GM18511 (cell line): ENCODE data around the gene SFXN2.
"Not testable (repeated sequence)": the region's sequence is repeated elsewhere in the genome, so short reads cannot be mapped to it uniquely, and the experiment has no call there.

Experiments
- ATAC-seq: cut with Tn5 transposase; IDR thresholded peaks from one replicate; pipeline ENCODE4 v1.9.1; 2021; ENCODE audit warnings: mild to moderate bottlenecking, moderate library complexity; ENCODE audit not compliant: unreplicated experiment

Gene SFXN2

GRCh38 chr10:102718220-102718619 is 3.8 kb downstream of the SFXN2 start:
- ATAC-seq = no peak

- ATAC-seq = no peak
These were observed 5.9 kb downstream of the SFXN2 start for GRCh38 chr10:102720337-102720736.

DNA sequence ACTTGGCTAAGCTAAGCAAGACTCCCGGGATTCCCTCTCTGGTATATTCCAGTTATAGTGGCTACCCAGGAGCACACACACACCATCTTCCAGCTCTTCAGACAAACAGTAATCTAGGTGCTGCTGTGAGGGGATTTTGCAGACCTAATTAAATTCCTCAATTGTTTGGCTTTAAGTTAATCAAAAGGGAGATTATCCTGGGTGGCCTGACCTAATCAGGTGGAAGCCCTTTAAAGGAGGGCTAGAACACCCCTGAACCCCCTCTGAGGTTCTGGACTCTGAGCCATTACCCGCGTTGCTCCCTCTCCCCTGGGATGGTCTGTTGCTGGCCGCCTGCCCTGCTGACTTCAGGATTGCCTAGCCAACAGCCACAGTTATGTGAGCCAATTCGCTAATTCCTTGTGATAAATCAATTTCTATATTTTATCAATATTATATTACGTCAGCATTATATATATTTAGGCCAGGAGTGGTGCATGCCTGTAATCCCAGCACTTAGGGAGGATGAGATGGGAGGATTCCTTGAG is 6.4 kb downstream of the SFXN2 start:
- no peak for ATAC-seq

DNA sequence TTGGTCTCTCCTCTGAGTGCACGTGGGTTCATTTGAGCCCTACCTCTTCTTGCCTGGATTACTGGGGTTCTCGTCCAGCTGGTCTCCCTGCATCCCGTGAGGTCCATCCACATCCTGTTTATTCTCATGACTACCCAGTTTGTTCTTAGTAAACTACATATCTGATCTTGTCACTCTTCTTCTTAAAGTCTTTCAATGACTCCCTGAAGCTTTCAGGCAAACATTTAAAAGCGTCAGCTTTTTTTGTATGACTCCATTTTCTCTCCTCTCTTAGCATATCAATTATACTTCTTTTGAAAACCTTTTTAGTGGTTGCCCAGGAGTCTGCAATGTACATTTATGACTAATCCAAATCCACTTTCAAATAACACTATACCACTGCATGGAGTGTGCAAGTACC is 7.5 kb downstream of the SFXN2 start:
- ATAC-seq = no peak

- no peak for ATAC-seq
These were observed 9.6 kb downstream of the SFXN2 start for GRCh38 chr10:102723989-102724388.

DNA sequence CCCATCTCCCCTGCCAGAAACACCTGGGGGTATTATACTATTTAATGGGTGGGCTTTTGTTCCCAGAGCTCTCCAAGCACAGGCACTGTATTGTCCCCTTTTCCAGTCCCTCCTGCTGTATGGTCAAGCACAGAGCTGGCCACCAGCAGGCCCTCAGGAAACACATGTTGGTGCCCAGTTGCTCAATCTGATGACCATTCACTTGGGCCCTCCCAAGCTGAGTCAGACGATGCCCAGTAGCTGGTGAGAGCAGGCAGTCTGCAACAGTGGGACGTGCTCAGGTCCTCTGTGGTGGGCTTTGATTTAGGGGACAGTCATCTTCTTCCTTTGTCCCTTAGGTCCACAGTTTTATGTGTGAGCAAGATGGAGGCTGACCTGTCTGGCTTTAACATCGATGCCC is 11.8 kb downstream of the SFXN2 start:
- no peak for ATAC-seq

- no peak for ATAC-seq
These were observed 12.8 kb downstream of the SFXN2 start for GRCh38 chr10:102727037-102727818.

- ATAC-seq = no peak
These were observed 14.9 kb downstream of the SFXN2 start for GRCh38 chr10:102729029-102730026.

DNA sequence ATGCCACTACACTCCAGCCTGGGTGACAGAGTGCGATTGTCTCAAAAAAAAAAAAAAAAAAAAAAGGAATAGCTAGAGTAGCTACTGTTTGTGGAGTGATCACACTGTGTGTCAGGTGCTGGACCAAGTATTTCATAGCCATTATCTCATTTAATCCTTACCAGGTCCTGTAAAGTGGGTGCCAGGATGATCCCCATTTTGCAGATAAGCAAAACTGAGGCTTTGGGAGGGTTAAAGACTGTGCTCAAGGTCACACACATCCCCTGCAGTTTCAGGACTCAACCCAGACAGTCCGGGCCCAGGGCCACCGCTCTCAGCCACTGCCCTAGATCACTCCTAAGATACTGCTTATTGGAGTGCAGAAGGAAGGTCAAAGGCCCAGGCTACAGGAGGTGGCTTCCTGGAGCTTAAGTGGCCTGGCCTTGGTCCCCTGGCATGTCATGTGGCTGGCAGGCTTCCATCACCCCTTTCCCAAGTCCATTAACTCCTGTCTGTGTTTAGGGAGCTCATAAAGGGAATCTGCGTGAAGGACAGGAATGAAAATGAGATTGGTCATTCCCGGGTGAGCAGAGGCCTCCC is 16.9 kb downstream of the SFXN2 start:
- ATAC-seq = no peak

GRCh38 chr10:102732661-102733060 is 18.2 kb downstream of the SFXN2 start:
- ATAC-seq = no peak

GRCh38 chr10:102735065-102735562 is 20.7 kb downstream of the SFXN2 start:
- no peak for ATAC-seq

- no peak for ATAC-seq
These were observed 24.3 kb downstream of the SFXN2 start for GRCh38 chr10:102738692-102739121.

- no peak for ATAC-seq
These were observed 25.8 kb downstream of the SFXN2 start for GRCh38 chr10:102740229-102740628.

DNA sequence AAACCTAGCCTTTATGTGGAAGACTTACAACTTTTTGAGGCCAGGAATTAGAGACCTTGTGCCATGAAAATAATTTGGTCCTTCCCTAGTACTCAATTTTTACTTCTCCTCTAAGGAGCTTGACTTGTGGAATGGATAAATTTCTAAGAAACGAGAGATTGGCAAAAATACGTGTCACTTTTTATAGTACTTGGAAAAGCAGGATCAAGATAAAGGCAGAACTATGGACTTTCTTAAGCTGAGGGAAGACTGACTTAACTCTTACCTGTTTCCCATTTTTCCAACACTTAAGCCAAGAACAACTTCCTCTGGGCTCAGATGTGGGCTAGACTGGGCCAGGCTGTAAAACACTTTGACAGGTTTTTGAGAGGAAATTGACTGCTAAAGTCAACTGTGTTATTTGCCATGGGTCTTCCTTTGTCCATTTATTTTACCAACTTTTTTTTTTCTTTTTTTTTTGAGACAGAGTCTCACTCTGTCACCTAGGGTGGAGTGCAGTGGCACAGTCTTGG is 27.3 kb downstream of the SFXN2 start:
- ATAC-seq = no peak

DNA sequence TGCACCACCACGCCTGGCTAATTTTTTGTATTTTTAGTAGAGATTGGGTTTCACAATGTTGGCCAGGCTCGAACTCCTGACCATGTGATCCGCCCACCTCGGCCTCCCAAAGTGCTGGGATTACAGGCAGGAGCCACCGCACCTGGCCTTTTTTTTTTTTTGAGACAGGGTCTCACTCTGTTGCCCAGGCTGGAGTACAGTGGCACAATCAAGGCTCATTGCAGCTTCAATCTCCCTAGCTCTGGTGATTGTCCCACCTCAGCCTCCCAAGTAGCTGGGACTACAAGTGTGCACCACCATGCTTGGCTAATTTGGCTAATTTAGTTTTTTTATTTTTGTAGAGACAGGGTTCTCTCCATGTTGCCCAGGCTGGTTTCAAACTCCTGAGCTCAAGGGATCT is 27.9 kb downstream of the SFXN2 start:
- not testable (repeated sequence) for ATAC-seq

DNA sequence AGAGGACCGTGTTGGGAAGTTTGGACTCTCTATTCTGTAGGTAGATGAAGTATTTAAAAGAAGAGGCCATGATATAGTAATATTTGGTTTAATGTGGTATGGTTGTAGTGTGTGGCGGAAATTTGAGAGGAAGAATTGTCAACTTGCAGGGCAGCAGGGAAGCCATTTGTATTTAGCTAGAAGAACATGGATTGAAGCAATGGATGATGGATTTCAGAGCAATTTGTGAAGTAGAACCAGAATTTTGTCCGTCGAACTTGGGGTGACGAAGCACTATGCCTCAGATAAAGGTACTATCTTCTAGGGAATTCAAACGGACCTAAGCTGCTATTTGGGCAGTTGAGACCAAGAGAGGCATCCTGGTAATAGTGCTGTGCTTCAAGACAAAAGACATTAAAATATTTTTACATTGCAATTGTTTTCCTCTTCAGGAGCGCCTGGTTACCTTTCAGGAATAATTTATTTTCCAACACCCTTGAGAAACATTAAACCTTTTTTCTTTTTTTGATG is 28.7 kb downstream of the SFXN2 start:
- peak; percentile 2 for ATAC-seq

DNA sequence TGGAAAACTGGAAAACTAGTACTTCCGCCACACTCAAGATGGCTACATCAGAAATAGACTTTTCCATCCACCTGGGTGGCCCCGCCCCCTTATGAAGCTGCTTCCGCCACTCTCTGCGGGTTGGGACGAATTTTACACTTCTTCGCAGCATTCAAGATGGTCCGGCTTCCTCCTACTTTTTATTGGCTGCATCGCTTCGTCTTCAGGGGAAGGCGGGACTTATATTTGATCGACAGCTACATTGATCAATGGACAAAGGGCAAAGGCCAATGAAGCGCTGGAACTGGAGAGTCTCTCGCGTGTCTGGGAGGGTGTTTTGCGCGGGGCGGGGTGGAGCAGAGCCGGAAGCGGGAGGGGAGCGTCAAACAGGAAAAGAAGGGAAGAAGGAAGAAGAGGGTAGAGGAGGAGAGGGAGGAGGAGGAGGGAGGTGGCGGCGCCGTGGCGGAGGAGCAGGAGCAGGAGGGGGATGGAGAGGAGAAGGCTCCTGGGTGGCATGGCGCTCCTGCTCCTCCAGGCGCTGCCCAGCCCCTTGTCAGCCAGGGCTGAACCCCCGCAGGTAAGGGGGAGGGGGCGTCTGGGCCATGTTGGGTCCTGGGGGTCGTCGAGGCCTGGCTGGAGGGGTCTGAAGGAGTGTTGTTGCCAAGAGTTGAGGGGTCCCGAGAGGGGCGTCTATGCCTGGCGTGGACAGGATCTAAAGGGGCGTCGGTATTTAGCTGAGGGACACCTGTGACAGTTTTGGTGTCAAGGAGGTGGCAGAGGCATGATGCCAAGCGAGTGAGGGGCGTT is 29.3 kb downstream of the SFXN2 start, which contains the start of gene WBP1L:
TSS of gene WBP1L (plus strand) at position 361 of the 786 bp plus-strand sequence. CDS start at position 467, 106 bp downstream.
- ATAC-seq = peak; percentile 98

DNA sequence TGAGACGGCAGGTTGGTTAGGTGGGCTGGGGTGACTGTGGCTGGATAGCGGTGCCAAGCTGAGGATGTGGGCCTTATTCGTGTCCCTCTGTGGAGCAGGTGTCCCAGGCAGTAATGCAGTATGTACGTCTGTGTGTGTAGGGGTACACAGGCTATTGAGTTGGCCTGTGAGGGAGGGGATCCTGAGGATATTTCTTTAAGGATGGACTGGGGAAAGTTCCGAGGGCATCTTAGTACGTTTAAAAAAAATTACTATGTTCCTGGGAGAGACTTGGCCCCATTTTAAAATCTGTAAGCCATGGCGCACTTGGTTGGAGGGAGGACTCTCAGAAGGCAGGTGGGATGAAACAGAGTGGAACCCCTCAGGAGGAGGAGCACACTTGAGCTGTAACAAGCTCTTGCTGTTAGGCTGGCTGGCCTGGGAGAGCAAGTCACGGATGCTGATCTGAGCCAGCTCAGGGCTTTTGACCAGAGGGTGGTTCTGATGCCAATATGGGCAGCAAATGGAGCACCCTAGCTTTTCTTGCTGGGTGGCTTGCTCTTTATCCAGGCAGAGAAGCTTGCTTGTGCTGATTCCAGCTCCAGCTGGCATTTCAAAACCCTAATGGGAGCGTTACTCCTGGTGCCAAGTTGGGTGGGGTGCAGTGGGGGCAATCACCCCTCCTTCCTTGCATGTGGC is 30.1 kb downstream of the SFXN2 start:
- peak; percentile 14 for ATAC-seq

DNA sequence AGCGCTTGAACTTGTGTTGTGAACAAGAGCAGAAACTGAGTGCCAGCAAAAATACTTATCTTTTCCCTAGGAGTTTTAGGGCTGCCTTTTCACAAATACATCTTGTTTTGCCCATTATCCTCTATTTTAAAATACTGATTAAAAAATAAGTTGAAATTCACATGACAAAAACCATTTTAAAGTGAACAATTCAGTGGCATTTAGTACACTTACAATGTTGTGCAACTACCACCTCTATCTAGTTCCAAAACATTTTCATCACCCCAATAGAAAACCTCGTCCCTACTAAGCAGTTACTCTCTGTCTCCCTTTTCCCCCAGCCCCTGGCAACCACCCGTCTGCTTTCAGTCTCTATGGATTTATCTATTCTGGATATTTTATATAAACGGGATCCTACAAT is 30.7 kb downstream of the SFXN2 start:
- ATAC-seq = no peak
